GM12891 (cell line): ENCODE results near the gene C14orf119. TPM values are rescaled to one million over a fixed set of nuclear protein-coding genes. Genes with fewer than 3 reads are reported as not detected.

ENCODE experiments used
- DNase-seq: peaks from one replicate; pipeline ENCODE4 v3.0.0; 2011; ENCODE audit warnings: low spot score; ENCODE audit not compliant: insufficient read length
- FAIRE-seq: peaks from 2 replicates; lab custom pipeline; 2011; peaks lifted over from hg19 to GRCh38; lab: Jason Lieb, UNC
- PAX5 ChIP-seq: IDR thresholded peaks from 2 replicates; pipeline ENCODE4 v1.6.1; 2011; ENCODE audit warnings: low read length, moderate library complexity, mild to moderate bottlenecking; ENCODE audit not compliant: insufficient read depth, severe bottlenecking
- POLR2A ChIP-seq: IDR thresholded peaks from 2 replicates; pipeline ENCODE4 v1.6.1; 2011; ENCODE audit warnings: low read depth, low read length, control low read depth
- POLR2AphosphoS5 ChIP-seq: IDR thresholded peaks from 2 replicates; pipeline ENCODE4 v1.6.1; 2011; ENCODE audit warnings: low read depth, low read length, control low read depth
- POU2F2 ChIP-seq: IDR thresholded peaks from 2 replicates; pipeline ENCODE4 v1.6.1; 2011; ENCODE audit warnings: low read depth, mild to moderate bottlenecking, control low read depth, low read length, moderate library complexity
- SPI1 ChIP-seq: IDR thresholded peaks from 2 replicates; pipeline ENCODE4 v1.6.1; 2011; ENCODE audit warnings: low read depth, low read length, control low read depth
- TAF1 ChIP-seq: IDR thresholded peaks from 2 replicates; pipeline ENCODE4 v1.6.1; 2011; ENCODE audit warnings: low read depth, low read length, control low read depth
- polyA plus RNA-seq: library from polyadenylated mRNA; unstranded; fragments of >200 nt; gene quantifications from one replicate; pipeline ENCODE4 v1.2.1, GENCODE V29; 2012; ENCODE audit warnings: low read depth, missing spikeins, inconsistent platforms; ENCODE audit not compliant: missing spikeins

The C14orf119 gene
- polyA plus RNA-seq, result 31.5 TPM

GRCh38 chr14:23095196-23096108, at the start of gene C14orf119:
TSS of gene C14orf119 (plus strand) at chr14:23095505. CDS start at chr14:23097659, 2,154 bp downstream.
- TF ChIP-seq PAX5, result no peak
- TF ChIP-seq SPI1, result no peak
- TF ChIP-seq TAF1, result peak; percentile 77
- TF ChIP-seq POLR2A, result peak; percentile 55; the same call in 1 of the 2 replicates
- 0 out of 2 replicates have a peak, but pooled peaks have one; percentile 57 for TF ChIP-seq POU2F2
- TF ChIP-seq POLR2AphosphoS5, result peak; percentile 78
- DNase-seq, result peak; percentile 90
- no peak for FAIRE-seq

GRCh38 chr14:23047034-23047634, 48.2 kb upstream of the C14orf119 start:
- no peak for FAIRE-seq
- DNase-seq, result no peak
- TF ChIP-seq POU2F2, result no peak
- no peak for TF ChIP-seq POLR2AphosphoS5
- no peak for TF ChIP-seq TAF1
- TF ChIP-seq SPI1, result no peak
- TF ChIP-seq PAX5, result no peak
- TF ChIP-seq POLR2A, result no peak

GRCh38 chr14:23047751-23048693, 47.3 kb upstream of the C14orf119 start:
- no peak for FAIRE-seq

GRCh38 chr14:23049011-23049410, 46.3 kb upstream of the C14orf119 start:
- no peak for TF ChIP-seq SPI1
- TF ChIP-seq PAX5, result no peak
- no peak for TF ChIP-seq POU2F2
- TF ChIP-seq POLR2A, result no peak
- TF ChIP-seq POLR2AphosphoS5, result no peak
- no peak for TF ChIP-seq TAF1
- DNase-seq (no peak), FAIRE-seq (no peak)

More at GRCh38 chr14:23047751-23048693, 47.3 kb upstream of the C14orf119 start:
- DNase-seq, result no peak
- no peak for TF ChIP-seq SPI1
- TF ChIP-seq POLR2A, result no peak
- no peak for TF ChIP-seq PAX5
- no peak for TF ChIP-seq POLR2AphosphoS5
- no peak for TF ChIP-seq POU2F2
- no peak for TF ChIP-seq TAF1

GRCh38 chr14:23051141-23052057, 43.9 kb upstream of the C14orf119 start:
- FAIRE-seq, result peak; percentile 5
- no peak for DNase-seq
- TF ChIP-seq SPI1 (no peak), POU2F2 (no peak), PAX5 (no peak), TAF1 (no peak), POLR2A (no peak), POLR2AphosphoS5 (no peak)

- FAIRE-seq, result no peak
- no peak for DNase-seq
Measured at GRCh38 chr14:23052182-23052623, 43.1 kb upstream of the C14orf119 start.

GRCh38 chr14:23052671-23053070, 42.6 kb upstream of the C14orf119 start:
- TF ChIP-seq POLR2AphosphoS5 (no peak), POU2F2 (no peak), TAF1 (no peak), POLR2A (no peak)
- DNase-seq (no peak), FAIRE-seq (no peak)

More at GRCh38 chr14:23052182-23052623, 43.1 kb upstream of the C14orf119 start:
- TF ChIP-seq POLR2A (no peak), POU2F2 (no peak), POLR2AphosphoS5 (no peak), SPI1 (no peak), TAF1 (no peak), PAX5 (no peak)

- TF ChIP-seq POLR2AphosphoS5 (no peak), POU2F2 (no peak), PAX5 (no peak), SPI1 (no peak), POLR2A (no peak), TAF1 (no peak)
- no peak for FAIRE-seq
- DNase-seq, result no peak
Measured at GRCh38 chr14:23053426-23053825, 41.9 kb upstream of the C14orf119 start.
